GM23338 (cell line): Measurements from ENCODE around the gene EFCAB10. TPM values are rescaled to one million over a fixed set of nuclear protein-coding genes. Genes with fewer than 3 reads are reported as not detected.

Experiments used
- ATAC-seq: fragments of 200-7000 bp; cut with Tn5 transposase; 3 replicates; pipeline ENCODE4 v1.9.1; 2020
- DNase-seq: peaks from one replicate; pipeline ENCODE4 v3.0.0-alpha.2; 2015; ENCODE audit warnings: low spot score
- H2AFZ ChIP-seq: fragments of 200-600 bp; sonication (generic); 2 replicates; pipeline ENCODE4 v1.8.0; 2016; ENCODE audit warnings: antibody characterized with exemption, mild to moderate bottlenecking, moderate library complexity
- H3F3A ChIP-seq: fragments of 200-600 bp; sonication (generic); replicated peaks from 2 replicates; pipeline ENCODE4 v1.8.0; 2017; ENCODE audit warnings: antibody characterized with exemption, mixed run types, low read depth
- H3K27ac ChIP-seq: fragments of 200-600 bp; sonication (generic); 2 replicates; pipeline ENCODE4 v1.6.1; 2016; ENCODE audit warnings: low read depth
- H3K27me3 ChIP-seq: fragments of 200-600 bp; sonication (generic); 2 replicates; pipeline ENCODE4 v1.8.0; 2016; ENCODE audit warnings: mild to moderate bottlenecking, mixed run types, moderate library complexity; ENCODE audit not compliant: insufficient read depth
- H3K36me3 ChIP-seq: fragments of 200-600 bp; sonication (generic); 2 replicates; pipeline ENCODE4 v1.8.0; 2016; ENCODE audit warnings: mild to moderate bottlenecking; ENCODE audit not compliant: insufficient read depth
- H3K4me1 ChIP-seq: fragments of 200-600 bp; sonication (generic); 2 replicates; pipeline ENCODE4 v1.8.0; 2016; ENCODE audit warnings: mild to moderate bottlenecking, moderate library complexity; ENCODE audit not compliant: insufficient read depth
- H3K4me2 ChIP-seq: fragments of 200-600 bp; sonication (generic); 2 replicates; pipeline ENCODE4 v1.7.1; 2017; ENCODE audit warnings: mixed run types
- H3K4me3 ChIP-seq: fragments of 200-600 bp; sonication (generic); 2 replicates; pipeline ENCODE4 v1.6.1; 2016; ENCODE audit warnings: mixed run types
- H3K79me2 ChIP-seq: fragments of 200-600 bp; sonication (generic); replicated peaks from 2 replicates; pipeline ENCODE4 v1.8.0; 2017; ENCODE audit warnings: mild to moderate bottlenecking; ENCODE audit not compliant: insufficient read depth
- H3K9me2 ChIP-seq: fragments of 200-600 bp; sonication (generic); 2 replicates; pipeline ENCODE4 v1.8.0; 2017; ENCODE audit not compliant: insufficient read depth
- H4K20me1 ChIP-seq: fragments of 200-600 bp; sonication (generic); replicated peaks from 2 replicates; pipeline ENCODE4 v1.8.0; 2017; ENCODE audit warnings: mild to moderate bottlenecking; ENCODE audit not compliant: insufficient read depth
- H3K27ac Mint-ChIP-seq: 2 replicates; pipeline ENCODE4 v1.8.0; 2020; ENCODE audit warnings: inconsistent platforms, mild to moderate bottlenecking, moderate library complexity, mixed read lengths
- H3K27me3 Mint-ChIP-seq: 3 replicates; pipeline ENCODE4 v1.8.0; 2022; ENCODE audit warnings: low read depth, mild to moderate bottlenecking, moderate library complexity, mixed read lengths, inconsistent platforms; ENCODE audit not compliant: insufficient read depth, poor library complexity
- H3K36me3 Mint-ChIP-seq: 3 replicates; pipeline ENCODE4 v1.8.0; 2021; ENCODE audit warnings: low read depth, mild to moderate bottlenecking, inconsistent platforms, moderate library complexity, mixed read lengths
- H3K4me1 Mint-ChIP-seq: 3 replicates; pipeline ENCODE4 v1.8.0; 2020; ENCODE audit warnings: mild to moderate bottlenecking, inconsistent platforms, mixed read lengths
- H3K4me3 Mint-ChIP-seq: 3 replicates; pipeline ENCODE4 v1.8.0; 2021; ENCODE audit warnings: moderate library complexity, mild to moderate bottlenecking, inconsistent platforms, mixed read lengths
- H3K9me3 Mint-ChIP-seq: 3 replicates; pipeline ENCODE4 v1.8.0; 2020; ENCODE audit warnings: moderate library complexity, mild to moderate bottlenecking, inconsistent platforms, mixed read lengths
- CREB1 ChIP-seq: fragments of 250-450 bp; sonication (Bioruptor Pico); IDR thresholded peaks from 2 replicates; pipeline ENCODE4 v1.5.0; 2020; ENCODE audit warnings: low read depth, mild to moderate bottlenecking, moderate library complexity
- EZH2 ChIP-seq: fragments of 200-600 bp; sonication (generic); IDR thresholded peaks from one replicate; pipeline ENCODE4 v1.8.0; 2017; ENCODE audit warnings: antibody characterized with exemption, mild to moderate bottlenecking, low read depth; ENCODE audit not compliant: unreplicated experiment
- EZH2phosphoT487 ChIP-seq: fragments of 200-600 bp; sonication (generic); IDR thresholded peaks from one replicate; pipeline ENCODE4 v1.8.1; 2018; ENCODE audit warnings: antibody characterized with exemption; ENCODE audit not compliant: unreplicated experiment
- JUNB ChIP-seq: IDR thresholded peaks from one replicate; pipeline ENCODE4 v1.6.1; 2016; ENCODE audit warnings: antibody characterized with exemption; ENCODE audit not compliant: unreplicated experiment
- POLR2AphosphoS5 ChIP-seq: IDR thresholded peaks from 2 replicates; pipeline ENCODE4 v1.6.1; 2016; ENCODE audit warnings: antibody characterized with exemption, low read depth
- ZNF331 ChIP-seq: fragments of 250-450 bp; sonication (Bioruptor Pico); IDR thresholded peaks from 2 replicates; pipeline ENCODE4 v1.5.0; 2020; ENCODE audit warnings: low read depth, mild to moderate bottlenecking, moderate library complexity
- polyA plus RNA-seq: library from polyadenylated mRNA; unstranded; fragments of >200 nt; fragmentation: Nextera tagmentation; extraction: Ambion mirVana; gene quantifications from 2 replicates; pipeline ENCODE4 v1.2.1, GENCODE V29; 2016
- total RNA-seq: library from RNA; depleted of rRNA; stranded (reverse); fragments of >200 nt; shearing (Covaris generic); gene quantifications from 2 replicates; pipeline ENCODE4 v1.2.3, GENCODE V29; 2014
- TF ChIP-seq, protein P1 (sequence below), 2 experiments: fragments of 200-600 bp in 1 of 2; sonication (generic) in 1 of 2; conservative IDR thresholded peaks; 2 replicates each; pipeline versions ENCODE4 v1.5.1 to v1.6.1; 2016 to 2017; ENCODE audit warnings: antibody characterized with exemption in 2 of 2, low read depth in 2 of 2, mild to moderate bottlenecking in 2 of 2, moderate library complexity in 1 of 2
- TF ChIP-seq, protein P2 (sequence below): IDR thresholded peaks from 2 replicates; pipeline ENCODE4 v1.6.1; 2016; ENCODE audit warnings: antibody characterized with exemption
- TF ChIP-seq, protein P3 (sequence below): fragments of 250-450 bp; sonication (Bioruptor Pico); IDR thresholded peaks from 2 replicates; pipeline ENCODE4 v1.5.0; 2020; ENCODE audit warnings: mild to moderate bottlenecking, moderate library complexity

Gene EFCAB10
- total and polyA plus RNA-seq, 2 experiments from 2014 or later: 4.7 to 10.3 TPM

DNA sequence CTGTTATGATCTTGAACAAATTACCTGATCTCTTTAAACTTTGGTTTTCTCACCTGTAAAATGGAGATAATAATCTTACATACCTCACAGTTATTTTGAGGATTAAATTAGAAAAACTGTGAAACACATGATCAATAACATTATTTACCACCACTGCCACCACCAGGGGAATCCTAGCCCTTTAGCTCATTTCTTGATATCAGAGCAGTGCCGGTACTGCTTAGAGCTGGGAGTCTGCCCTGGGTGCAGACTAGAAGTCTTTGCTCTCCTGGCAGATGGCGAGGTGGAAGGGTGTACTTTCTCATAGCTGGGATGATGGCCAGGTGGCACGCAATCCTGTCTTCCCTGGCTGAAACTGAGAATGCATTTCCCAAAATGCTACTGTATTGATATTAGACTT is 12.7 kb upstream of the EFCAB10 start:
- H3K9me3 Mint-ChIP-seq: no peaks in the 10 kb centered on the region
- no peak overlapping the region for H3K27ac Mint-ChIP-seq
- H4K20me1 ChIP-seq: no peaks in the 10 kb centered on the region
- no peaks in the 10 kb centered on the region for H3K36me3 Mint-ChIP-seq
- no peak overlapping the region for H3K27ac ChIP-seq
- H3K36me3 ChIP-seq: no peaks in the 10 kb centered on the region
- H3K4me3 ChIP-seq: no peak overlapping the region
- no peak for TF ChIP-seq ZNF331 (CRISPR knock-in tag)
- TF ChIP-seq, protein P1, sequence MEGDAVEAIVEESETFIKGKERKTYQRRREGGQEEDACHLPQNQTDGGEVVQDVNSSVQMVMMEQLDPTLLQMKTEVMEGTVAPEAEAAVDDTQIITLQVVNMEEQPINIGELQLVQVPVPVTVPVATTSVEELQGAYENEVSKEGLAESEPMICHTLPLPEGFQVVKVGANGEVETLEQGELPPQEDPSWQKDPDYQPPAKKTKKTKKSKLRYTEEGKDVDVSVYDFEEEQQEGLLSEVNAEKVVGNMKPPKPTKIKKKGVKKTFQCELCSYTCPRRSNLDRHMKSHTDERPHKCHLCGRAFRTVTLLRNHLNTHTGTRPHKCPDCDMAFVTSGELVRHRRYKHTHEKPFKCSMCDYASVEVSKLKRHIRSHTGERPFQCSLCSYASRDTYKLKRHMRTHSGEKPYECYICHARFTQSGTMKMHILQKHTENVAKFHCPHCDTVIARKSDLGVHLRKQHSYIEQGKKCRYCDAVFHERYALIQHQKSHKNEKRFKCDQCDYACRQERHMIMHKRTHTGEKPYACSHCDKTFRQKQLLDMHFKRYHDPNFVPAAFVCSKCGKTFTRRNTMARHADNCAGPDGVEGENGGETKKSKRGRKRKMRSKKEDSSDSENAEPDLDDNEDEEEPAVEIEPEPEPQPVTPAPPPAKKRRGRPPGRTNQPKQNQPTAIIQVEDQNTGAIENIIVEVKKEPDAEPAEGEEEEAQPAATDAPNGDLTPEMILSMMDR (conservative IDR thresholded peaks at IDR 0.05; ENCODE audit: low read depth in 2 of 2): peak; percentile 45 to 46
- TF ChIP-seq, protein P2, sequence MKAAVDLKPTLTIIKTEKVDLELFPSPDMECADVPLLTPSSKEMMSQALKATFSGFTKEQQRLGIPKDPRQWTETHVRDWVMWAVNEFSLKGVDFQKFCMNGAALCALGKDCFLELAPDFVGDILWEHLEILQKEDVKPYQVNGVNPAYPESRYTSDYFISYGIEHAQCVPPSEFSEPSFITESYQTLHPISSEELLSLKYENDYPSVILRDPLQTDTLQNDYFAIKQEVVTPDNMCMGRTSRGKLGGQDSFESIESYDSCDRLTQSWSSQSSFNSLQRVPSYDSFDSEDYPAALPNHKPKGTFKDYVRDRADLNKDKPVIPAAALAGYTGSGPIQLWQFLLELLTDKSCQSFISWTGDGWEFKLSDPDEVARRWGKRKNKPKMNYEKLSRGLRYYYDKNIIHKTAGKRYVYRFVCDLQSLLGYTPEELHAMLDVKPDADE: no peak
- H3K4me3 Mint-ChIP-seq: no peak overlapping the region
- ATAC-seq (peak; percentile 46), DNase-seq (peak; percentile 48)
- no peaks in the 10 kb centered on the region; the same call in 1 of the 2 replicates for H3F3A ChIP-seq
- peaks cover 27% of the 10 kb centered on the region for H3K4me1 Mint-ChIP-seq
- H3K4me1 ChIP-seq: peaks cover 11% of the 10 kb centered on the region
- H3K79me2 ChIP-seq: no peaks in the 10 kb centered on the region
- no peaks in the 10 kb centered on the region for H3K27me3 ChIP-seq
- 0 out of 2 replicates have a peak overlapping the region, but pooled peaks have one; percentile 18 for H3K4me2 ChIP-seq
- H3K27me3 Mint-ChIP-seq: peaks cover 2% of the 10 kb centered on the region
- H3K9me2 ChIP-seq: no peaks in the 10 kb centered on the region
- H2AFZ ChIP-seq: no peak overlapping the region

DNA sequence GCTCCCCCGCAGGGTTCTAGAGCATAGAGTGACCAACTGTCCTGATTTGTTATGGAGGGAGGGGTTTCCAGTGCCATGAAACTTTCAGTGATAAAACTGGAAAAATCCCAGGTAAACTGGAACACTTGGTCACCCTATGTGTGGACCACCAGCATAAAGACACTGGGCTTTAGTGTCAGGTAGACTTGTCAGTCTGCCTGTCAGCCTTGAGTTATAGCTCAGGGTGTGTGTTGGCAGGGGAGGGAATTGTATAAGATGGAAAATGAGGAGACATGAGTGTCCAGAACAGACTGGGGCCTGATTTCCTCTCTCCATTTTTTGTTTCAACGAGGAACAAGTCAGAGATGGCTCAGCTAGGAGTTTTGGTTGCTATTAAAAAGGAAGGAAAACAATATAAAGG is 10.2 kb upstream of the EFCAB10 start:
- Histone ChIP-seq H3K4me1 (peaks cover 3% of the 10 kb centered on the region), H2AFZ (no peak overlapping the region), H3K27me3 (no peaks in the 10 kb centered on the region), H3F3A (no peaks in the 10 kb centered on the region; the same call in 1 of the 2 replicates), H3K9me2 (no peaks in the 10 kb centered on the region), H4K20me1 (no peaks in the 10 kb centered on the region), H3K36me3 (no peaks in the 10 kb centered on the region), H3K4me3 (no peak overlapping the region), H3K27ac (no peak overlapping the region), H3K79me2 (no peaks in the 10 kb centered on the region), H3K4me2 (no peak overlapping the region)
- H3K27me3 Mint-ChIP-seq: peaks cover 4% of the 10 kb centered on the region
- no peaks in the 10 kb centered on the region for H3K36me3 Mint-ChIP-seq
- H3K4me1 Mint-ChIP-seq: peaks cover 19% of the 10 kb centered on the region
- ATAC-seq (no peak), DNase-seq (no peak)
- no peak overlapping the region for H3K4me3 Mint-ChIP-seq
- H3K9me3 Mint-ChIP-seq: no peaks in the 10 kb centered on the region
- no peak overlapping the region for H3K27ac Mint-ChIP-seq
- TF ChIP-seq EZH2 (no peak), EZH2phosphoT487 (no peak), JUNB (no peak), CREB1 (CRISPR knock-in tag) (no peak), POLR2AphosphoS5 (no peak)
- TF ChIP-seq, protein P3, sequence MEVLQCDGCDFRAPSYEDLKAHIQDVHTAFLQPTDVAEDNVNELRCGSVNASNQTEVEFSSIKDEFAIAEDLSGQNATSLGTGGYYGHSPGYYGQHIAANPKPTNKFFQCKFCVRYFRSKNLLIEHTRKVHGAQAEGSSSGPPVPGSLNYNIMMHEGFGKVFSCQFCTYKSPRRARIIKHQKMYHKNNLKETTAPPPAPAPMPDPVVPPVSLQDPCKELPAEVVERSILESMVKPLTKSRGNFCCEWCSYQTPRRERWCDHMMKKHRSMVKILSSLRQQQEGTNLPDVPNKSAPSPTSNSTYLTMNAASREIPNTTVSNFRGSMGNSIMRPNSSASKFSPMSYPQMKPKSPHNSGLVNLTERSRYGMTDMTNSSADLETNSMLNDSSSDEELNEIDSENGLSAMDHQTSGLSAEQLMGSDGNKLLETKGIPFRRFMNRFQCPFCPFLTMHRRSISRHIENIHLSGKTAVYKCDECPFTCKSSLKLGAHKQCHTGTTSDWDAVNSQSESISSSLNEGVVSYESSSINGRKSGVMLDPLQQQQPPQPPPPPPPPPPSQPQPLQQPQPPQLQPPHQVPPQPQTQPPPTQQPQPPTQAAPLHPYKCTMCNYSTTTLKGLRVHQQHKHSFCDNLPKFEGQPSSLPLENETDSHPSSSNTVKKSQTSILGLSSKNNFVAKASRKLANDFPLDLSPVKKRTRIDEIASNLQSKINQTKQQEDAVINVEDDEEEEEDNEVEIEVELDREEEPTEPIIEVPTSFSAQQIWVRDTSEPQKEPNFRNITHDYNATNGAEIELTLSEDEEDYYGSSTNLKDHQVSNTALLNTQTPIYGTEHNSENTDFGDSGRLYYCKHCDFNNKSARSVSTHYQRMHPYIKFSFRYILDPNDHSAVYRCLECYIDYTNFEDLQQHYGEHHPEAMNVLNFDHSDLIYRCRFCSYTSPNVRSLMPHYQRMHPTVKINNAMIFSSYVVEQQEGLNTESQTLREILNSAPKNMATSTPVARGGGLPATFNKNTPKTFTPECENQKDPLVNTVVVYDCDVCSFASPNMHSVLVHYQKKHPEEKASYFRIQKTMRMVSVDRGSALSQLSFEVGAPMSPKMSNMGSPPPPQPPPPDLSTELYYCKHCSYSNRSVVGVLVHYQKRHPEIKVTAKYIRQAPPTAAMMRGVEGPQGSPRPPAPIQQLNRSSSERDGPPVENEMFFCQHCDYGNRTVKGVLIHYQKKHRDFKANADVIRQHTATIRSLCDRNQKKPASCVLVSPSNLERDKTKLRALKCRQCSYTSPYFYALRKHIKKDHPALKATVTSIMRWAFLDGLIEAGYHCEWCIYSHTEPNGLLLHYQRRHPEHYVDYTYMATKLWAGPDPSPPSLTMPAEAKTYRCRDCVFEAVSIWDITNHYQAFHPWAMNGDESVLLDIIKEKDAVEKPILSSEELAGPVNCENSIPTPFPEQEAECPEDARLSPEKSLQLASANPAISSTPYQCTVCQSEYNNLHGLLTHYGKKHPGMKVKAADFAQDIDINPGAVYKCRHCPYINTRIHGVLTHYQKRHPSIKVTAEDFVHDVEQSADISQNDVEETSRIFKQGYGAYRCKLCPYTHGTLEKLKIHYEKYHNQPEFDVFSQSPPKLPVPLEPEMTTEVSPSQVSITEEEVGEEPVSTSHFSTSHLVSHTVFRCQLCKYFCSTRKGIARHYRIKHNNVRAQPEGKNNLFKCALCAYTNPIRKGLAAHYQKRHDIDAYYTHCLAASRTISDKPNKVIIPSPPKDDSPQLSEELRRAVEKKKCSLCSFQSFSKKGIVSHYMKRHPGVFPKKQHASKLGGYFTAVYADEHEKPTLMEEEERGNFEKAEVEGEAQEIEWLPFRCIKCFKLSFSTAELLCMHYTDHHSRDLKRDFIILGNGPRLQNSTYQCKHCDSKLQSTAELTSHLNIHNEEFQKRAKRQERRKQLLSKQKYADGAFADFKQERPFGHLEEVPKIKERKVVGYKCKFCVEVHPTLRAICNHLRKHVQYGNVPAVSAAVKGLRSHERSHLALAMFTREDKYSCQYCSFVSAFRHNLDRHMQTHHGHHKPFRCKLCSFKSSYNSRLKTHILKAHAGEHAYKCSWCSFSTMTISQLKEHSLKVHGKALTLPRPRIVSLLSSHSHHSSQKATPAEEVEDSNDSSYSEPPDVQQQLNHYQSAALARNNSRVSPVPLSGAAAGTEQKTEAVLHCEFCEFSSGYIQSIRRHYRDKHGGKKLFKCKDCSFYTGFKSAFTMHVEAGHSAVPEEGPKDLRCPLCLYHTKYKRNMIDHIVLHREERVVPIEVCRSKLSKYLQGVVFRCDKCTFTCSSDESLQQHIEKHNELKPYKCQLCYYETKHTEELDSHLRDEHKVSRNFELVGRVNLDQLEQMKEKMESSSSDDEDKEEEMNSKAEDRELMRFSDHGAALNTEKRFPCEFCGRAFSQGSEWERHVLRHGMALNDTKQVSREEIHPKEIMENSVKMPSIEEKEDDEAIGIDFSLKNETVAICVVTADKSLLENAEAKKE: no peak
- TF ChIP-seq, protein P1 (conservative IDR thresholded peaks at IDR 0.05; ENCODE audit: low read depth in 2 of 2): no peak
